Measurements from ENCODE around the gene OR4F6. TPM values are rescaled to one million over a fixed set of nuclear protein-coding genes. Genes with fewer than 3 reads are reported as not detected.

The OR4F6 gene
- total RNA-seq, 1 experiment from 2014 or later: not detected

- TF ChIP-seq PREB (CRISPR knock-in tag; IDR thresholded peaks at IDR 0.05; ENCODE audit: borderline replicate concordance) (no peak), MAX (CRISPR knock-in tag; IDR thresholded peaks at IDR 0.05) (no peak), IRF2 (CRISPR knock-in tag; IDR thresholded peaks at IDR 0.05; ENCODE audit: borderline replicate concordance, low read depth) (no peak), MLX (CRISPR knock-in tag; IDR thresholded peaks at IDR 0.05) (no peak), ZNF416 (CRISPR knock-in tag; IDR thresholded peaks at IDR 0.05) (no peak), JUN (CRISPR knock-in tag; IDR thresholded peaks at IDR 0.05) (no peak), GRHL2 (CRISPR knock-in tag; IDR thresholded peaks at IDR 0.05; ENCODE audit: insufficient replicate concordance, severe bottlenecking) (no peak), ATF1 (CRISPR knock-in tag; IDR thresholded peaks at IDR 0.05) (no peak), MXD4 (CRISPR knock-in tag; IDR thresholded peaks at IDR 0.05; ENCODE audit: borderline replicate concordance) (no peak), ZBTB43 (CRISPR knock-in tag; IDR thresholded peaks at IDR 0.05) (no peak), ZNF263 (CRISPR knock-in tag; IDR thresholded peaks at IDR 0.05; ENCODE audit: low read depth) (no peak), ATF3 (CRISPR knock-in tag; conservative IDR thresholded peaks at IDR 0.05) (no peak), ERG (CRISPR knock-in tag; IDR thresholded peaks at IDR 0.05) (no peak), ATF2 (CRISPR knock-in tag; IDR thresholded peaks at IDR 0.05; ENCODE audit: borderline replicate concordance, low read depth) (no peak), PRDM15 (CRISPR knock-in tag; IDR thresholded peaks at IDR 0.05) (no peak), NR1H2 (CRISPR knock-in tag; IDR thresholded peaks at IDR 0.05) (no peak), NFYB (CRISPR knock-in tag; conservative IDR thresholded peaks at IDR 0.05; ENCODE audit: low read depth) (no peak)
Measured at GRCh38 chr15:101811902-101812301, 8.6 kb downstream of the OR4F6 start, which contains the start of gene OR4F15 (continued).
